Ovary (tissue), 9 donors: ENCODE measurements around the gene RNF182. TPM values are rescaled to one million over a fixed set of nuclear protein-coding genes. Genes with fewer than 3 reads are reported as not detected.

ENCODE experiments used
- DNase-seq, 5 donors: peaks; one replicate each; pipeline ENCODE4 v3.0.0-alpha.2; 2019 to 2020
- H3K27ac ChIP-seq, 2 donors: fragments of 200-600 bp; one replicate each; pipeline versions ENCODE4 v1.5.1 to v1.8.0; 2019 to 2022
- H3K27me3 ChIP-seq: fragments of 200-600 bp; one replicate; pipeline ENCODE4 v1.8.0; 2022
- H3K36me3 ChIP-seq: fragments of 200-600 bp; sonication (generic); one replicate; pipeline ENCODE4 v1.5.1; 2019
- H3K4me1 ChIP-seq: one replicate; pipeline ENCODE4 v1.8.1; 2013; ENCODE audit warnings: mild to moderate bottlenecking, moderate library complexity; ENCODE audit not compliant: insufficient read depth
- H3K4me3 ChIP-seq: fragments of 200-600 bp; sonication (generic); one replicate; pipeline ENCODE4 v1.5.1; 2017
- H3K9me3 ChIP-seq, 2 donors: fragments of 200-600 bp in 1 of 2; sonication (generic) in 1 of 2; one replicate each; pipeline versions ENCODE4 v1.5.1 to v1.8.1; 2013 to 2019; ENCODE audit warnings: mild to moderate bottlenecking in 1 of 2, moderate library complexity in 1 of 2
- EP300 ChIP-seq: sonication (generic); formaldehyde crosslinking; IDR thresholded peaks from one replicate; pipeline ENCODE4 v1.6.1; 2017; ENCODE audit warnings: antibody characterized with exemption
- POLR2A ChIP-seq: fragments of 450-650 bp; IDR thresholded peaks from one replicate; pipeline ENCODE4 v1.6.1; 2017; ENCODE audit warnings: antibody characterized with exemption, mild to moderate bottlenecking, moderate library complexity
- WGBS, 3 donors: extraction: QIAGEN DNeasy Blood & Tissue Kit in 1 of 3; methylation state at CpG; one replicate each; pipeline versions ENCODE4 v1.1.5 to v1.1.7; 2013 to 2017; 5-methylcytosine and 5-hydroxymethylcytosine counted together
- intact Hi-C, 4 donors: fragments of 100-400 bp; cut with DNase I; formaldehyde crosslinking; loops; one replicate each; pipeline versions ENCODE4 v1.11.0 to v1.15.1; 2022 to 2023
- polyA plus RNA-seq, 2 donors: library from polyadenylated mRNA; stranded (reverse); fragments of 200-250 nt in 1 of 2; fragments of 350-450 nt in 1 of 2; fragmentation: Illumina TruSeq in 1 of 2; extraction: RNeasy Lipid Tissue Mini Kit (QIAGEN cat#74804) in 1 of 2; gene quantifications; one replicate each; pipeline ENCODE4 v1.2.3, GENCODE V29; 2013 to 2014
- total RNA-seq, 7 donors: library from RNA; depleted of rRNA in 2 of 7; stranded (reverse); fragments of >200 nt in 2 of 7; fragmentation: NEBNext Ultra II Directional in 3 of 7; extraction: Animal tissue kit (Norgen Biotek cat#: 25700) in 3 of 7; gene quantifications; one replicate each; pipeline versions ENCODE4 v1.1.0 to v1.2.4, GENCODE V29; 2016 to 2023
- TF ChIP-seq, protein P1 (sequence below), 3 donors: fragments of 450-650 bp in 2 of 3; fragments of 200-600 bp in 1 of 3; IDR thresholded peaks; one replicate each; pipeline versions ENCODE4 v1.5.1 to v1.8.0; 2016 to 2022; ENCODE audit warnings: antibody characterized with exemption in 3 of 3, mild to moderate bottlenecking in 1 of 3
- donor health status: DM: no; HTN: no; CAD: no; lungs with moderate emphysema.
- donor health status: DM: no; HTN: no; CAD: no.
- donor health status: Bipolar disorder and iron deficiency.
- donor health status: DM: yes; HTN: yes; CAD: no.
- donor health status: DM: no; HTN: no; CAD: no.
- donor health status: DM: yes; HTN: yes; CAD: no.

RNF182 gene
- total and polyA plus RNA-seq, 9 donors, result 0.42 to 3.9 (median 0.93) TPM; not detected in 1

DNA sequence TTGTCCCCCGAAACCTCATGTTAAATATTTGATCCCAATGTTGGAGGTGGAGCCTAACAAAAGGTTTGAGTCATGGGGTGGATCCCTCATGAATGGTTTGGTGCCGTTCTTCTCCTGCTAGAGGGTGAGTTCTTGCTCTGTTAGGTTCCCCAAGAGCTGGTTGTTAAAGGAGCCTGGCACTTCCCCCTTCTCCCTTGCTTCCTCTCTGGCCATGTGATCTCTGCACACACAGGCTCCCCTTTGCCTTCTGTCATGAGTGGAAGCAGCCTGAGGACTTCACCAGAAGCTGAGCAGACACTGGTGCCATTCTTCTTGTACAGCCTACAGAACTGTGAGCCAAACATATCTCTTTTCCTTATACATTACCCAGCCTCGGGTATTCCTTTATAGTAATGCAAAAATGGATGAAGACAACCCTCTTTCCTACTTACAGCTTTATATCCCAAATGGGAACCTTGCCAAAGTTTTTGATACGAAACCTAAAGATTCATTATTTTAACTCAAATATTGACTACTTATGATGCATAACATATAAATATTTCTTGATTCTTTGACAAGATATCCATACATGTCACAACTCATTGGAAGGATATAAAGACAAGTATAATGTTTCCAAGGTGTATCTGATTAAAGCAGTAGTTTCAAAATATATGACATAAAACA is 61.0 kb downstream of the RNF182 start:
- H3K4me1 ChIP-seq, result no peaks in the 10 kb centered on the region
- no peak overlapping the region for H3K27ac ChIP-seq
- intact Hi-C loops, result no loop called here
- no peaks in the 10 kb centered on the region for H3K36me3 ChIP-seq
- H3K4me3 ChIP-seq, result no peak overlapping the region
- 70 to 74% (median 73%) methylated on average over 4 of the region's 4 CpGs for WGBS, 3 donors
- TF ChIP-seq POLR2A (no peak), EP300 (no peak)
- TF ChIP-seq, protein P1, sequence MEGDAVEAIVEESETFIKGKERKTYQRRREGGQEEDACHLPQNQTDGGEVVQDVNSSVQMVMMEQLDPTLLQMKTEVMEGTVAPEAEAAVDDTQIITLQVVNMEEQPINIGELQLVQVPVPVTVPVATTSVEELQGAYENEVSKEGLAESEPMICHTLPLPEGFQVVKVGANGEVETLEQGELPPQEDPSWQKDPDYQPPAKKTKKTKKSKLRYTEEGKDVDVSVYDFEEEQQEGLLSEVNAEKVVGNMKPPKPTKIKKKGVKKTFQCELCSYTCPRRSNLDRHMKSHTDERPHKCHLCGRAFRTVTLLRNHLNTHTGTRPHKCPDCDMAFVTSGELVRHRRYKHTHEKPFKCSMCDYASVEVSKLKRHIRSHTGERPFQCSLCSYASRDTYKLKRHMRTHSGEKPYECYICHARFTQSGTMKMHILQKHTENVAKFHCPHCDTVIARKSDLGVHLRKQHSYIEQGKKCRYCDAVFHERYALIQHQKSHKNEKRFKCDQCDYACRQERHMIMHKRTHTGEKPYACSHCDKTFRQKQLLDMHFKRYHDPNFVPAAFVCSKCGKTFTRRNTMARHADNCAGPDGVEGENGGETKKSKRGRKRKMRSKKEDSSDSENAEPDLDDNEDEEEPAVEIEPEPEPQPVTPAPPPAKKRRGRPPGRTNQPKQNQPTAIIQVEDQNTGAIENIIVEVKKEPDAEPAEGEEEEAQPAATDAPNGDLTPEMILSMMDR (IDR thresholded peaks at IDR 0.05), result no peak
- DNase-seq, result no peak
- H3K27me3 ChIP-seq, result no peaks in the 10 kb centered on the region
- H3K9me3 ChIP-seq, result no peaks in the 10 kb centered on the region

DNA sequence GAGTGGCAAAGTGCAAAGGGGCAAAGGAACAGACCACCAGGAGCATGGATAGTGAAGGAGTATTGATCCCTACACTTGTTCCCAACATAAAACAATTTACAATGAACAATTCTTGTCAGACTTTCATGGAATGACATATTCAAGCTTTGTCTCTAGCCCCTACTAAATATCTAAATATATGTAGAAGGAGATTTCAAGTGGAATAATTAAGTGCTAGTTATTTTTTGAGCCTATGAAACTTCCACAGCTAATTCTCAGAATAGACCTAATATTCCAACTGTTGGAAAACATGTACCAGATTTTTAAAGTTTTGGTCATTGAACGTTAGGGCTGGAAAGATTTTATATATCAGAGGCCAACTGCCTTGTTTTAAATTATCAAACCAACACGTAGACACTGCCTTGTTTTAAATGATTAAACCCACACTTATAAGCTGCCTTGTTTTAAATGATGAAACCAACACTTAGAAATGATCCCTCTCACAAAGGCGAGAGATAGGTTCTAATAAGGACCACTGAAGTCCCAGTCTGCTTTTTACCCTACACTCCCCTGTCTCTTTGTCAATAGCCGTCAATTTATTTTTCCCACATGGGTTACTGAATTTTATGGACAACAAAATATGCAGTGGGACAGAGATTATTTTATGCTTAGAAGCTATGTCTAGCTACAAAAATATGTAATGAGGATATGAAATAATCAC is 62.1 kb downstream of the RNF182 start:
- intact Hi-C loops, result no loop called here
- DNase-seq, result no peak

DNA sequence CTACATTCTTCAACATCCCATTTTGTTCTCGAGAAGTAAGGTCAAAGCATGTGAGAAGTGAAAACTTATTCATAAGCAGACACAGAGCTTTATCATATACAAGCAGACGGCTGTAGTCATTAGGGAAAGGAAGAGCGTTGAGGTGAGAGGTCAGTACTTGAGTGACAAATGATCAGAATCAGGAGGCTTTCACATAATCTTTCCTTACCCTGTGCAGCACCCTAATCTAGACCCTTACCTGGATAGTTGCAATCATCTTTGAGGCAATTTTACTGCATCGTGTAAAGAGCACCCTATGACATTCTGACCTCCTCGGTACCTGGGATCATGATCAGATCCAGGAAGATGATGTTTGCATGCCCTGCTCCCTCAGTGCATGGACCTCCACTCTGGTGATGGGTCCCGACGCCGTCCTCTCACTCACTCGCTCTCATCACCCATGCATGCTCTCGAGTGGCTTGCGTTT is 62.7 kb downstream of the RNF182 start:
- Histone ChIP-seq H3K36me3 (no peaks in the 10 kb centered on the region), H3K9me3 (no peaks in the 10 kb centered on the region), H3K4me1 (no peaks in the 10 kb centered on the region), H3K27ac (no peak overlapping the region), H3K4me3 (no peak overlapping the region), H3K27me3 (no peaks in the 10 kb centered on the region)
- DNase-seq, result no peak
- intact Hi-C loops, result no loop called here
- no peak for TF ChIP-seq POLR2A
- TF ChIP-seq, protein P1 (IDR thresholded peaks at IDR 0.05), result no peak
- no peak for TF ChIP-seq EP300
- 85 to 94% (median 86%) methylated on average over 11 of the region's 11 CpGs for WGBS, 3 donors

More for the DNA sequence above, 62.1 kb downstream of the RNF182 start:
- TF ChIP-seq EP300 (no peak), POLR2A (no peak)
- TF ChIP-seq, protein P1 (IDR thresholded peaks at IDR 0.05), result no peak
- Histone ChIP-seq H3K36me3 (no peaks in the 10 kb centered on the region), H3K4me1 (no peaks in the 10 kb centered on the region), H3K27ac (no peak overlapping the region), H3K27me3 (no peaks in the 10 kb centered on the region), H3K4me3 (no peak overlapping the region), H3K9me3 (no peaks in the 10 kb centered on the region)
- 79 to 82% (median 82%) methylated on average over 4 of the region's 4 CpGs for WGBS, 3 donors

DNA sequence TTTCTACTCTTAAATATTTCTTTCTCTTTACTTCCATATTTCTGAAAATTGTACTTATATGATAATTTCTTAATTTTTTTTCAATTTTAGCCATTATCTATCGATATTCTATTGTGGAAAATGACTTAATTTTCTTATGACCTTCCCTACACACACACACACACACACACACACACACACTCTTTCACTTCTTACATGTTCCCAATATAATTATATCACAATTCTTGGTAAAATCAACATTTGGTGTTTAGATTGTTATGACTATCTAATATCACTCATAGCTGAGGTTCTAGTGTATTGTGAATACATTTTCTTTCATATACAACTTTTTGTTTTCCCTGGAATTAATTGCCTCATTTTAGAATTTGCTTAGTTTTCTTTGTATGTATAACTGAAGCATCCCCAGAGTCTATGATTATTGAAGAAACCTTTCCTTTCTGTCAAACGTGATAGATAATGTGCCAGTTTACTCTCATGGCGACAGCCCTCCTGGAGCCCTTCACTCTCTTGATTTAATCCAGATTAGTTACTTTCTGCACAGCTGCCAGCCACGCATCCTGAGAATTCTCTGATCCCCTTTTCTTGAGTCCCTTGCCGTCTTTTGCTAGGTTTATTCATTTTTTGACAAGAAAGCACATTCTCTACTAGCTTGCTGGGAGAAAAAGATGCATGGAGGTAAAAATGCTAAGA is 63.4 kb downstream of the RNF182 start:
- H3K4me3 ChIP-seq, result no peak overlapping the region
- no peaks in the 10 kb centered on the region for H3K4me1 ChIP-seq
- DNase-seq, result no peak
- H3K9me3 ChIP-seq, result no peaks in the 10 kb centered on the region
- TF ChIP-seq, protein P1 (IDR thresholded peaks at IDR 0.05), result no peak
- TF ChIP-seq POLR2A (no peak), EP300 (no peak)
- no peaks in the 10 kb centered on the region for H3K27me3 ChIP-seq
- WGBS, 3 donors, result 68 to 77% (median 68%) methylated on average over 5 of the region's 5 CpGs
- H3K27ac ChIP-seq, result no peak overlapping the region
- intact Hi-C loops, result no loop called here
- H3K36me3 ChIP-seq, result no peaks in the 10 kb centered on the region
